ENCODE results near the gene HHEX. TPM values are rescaled to one million over a fixed set of nuclear protein-coding genes. Genes with fewer than 3 reads are reported as not detected.

The HHEX gene
- total RNA-seq, 6 experiments from 2014 or later = 2.4 to 5.0 (median 4.6) TPM

DNA sequence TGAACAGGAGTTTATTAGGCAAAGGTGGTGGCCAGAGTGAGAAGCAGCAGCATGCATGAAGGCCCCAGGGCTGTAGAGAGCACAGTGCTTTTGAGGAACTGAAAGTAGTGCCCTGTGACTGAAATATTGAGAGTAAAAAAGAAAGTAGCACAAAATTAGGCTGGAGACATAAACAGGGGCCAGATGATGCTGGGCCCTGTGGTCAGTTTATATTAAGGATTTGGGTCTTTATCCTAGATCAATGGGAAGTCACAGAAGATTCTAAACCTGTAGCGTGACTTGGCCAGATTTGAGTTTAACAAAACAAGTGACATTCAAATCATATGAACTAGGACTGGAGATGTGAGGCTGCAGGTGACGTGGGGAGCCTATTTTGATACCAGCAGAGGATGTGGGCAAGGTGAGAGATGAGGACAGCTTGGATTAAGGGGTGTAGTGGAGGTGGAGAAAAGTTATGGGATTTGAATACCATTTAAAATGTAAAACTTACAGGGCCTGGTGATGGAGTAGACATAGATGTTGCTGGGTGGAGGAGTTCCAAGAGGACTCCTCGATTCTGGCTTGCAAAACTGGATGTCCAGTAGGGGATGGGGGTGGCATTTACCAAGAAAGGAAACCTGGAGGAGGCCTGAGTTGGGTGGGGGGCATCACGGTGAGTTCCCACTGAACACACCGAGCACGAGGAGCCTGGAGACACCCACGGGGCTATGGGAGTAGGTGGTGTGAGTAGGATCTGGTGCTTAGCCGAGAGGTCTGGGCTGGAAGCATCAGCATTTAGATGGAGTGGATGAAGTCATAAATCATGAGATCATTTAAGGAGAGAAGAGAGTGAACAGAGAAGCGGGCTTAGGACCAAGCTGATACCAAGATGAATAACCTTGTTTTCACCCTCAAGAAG is 52.8 kb downstream of the HHEX start:
- Mint-ChIP-seq H3K36me3 (ENCODE audit: low read depth) (no peaks in the 10 kb centered on the region; the same call in 1 of the 2 replicates), H3K27me3 (ENCODE audit: insufficient read depth) (peaks cover 17% of the 10 kb centered on the region), H3K9me3 (no peaks in the 10 kb centered on the region), H3K27ac (no peak overlapping the region), H3K4me1 (ENCODE audit: low read depth) (peaks cover 9% of the 10 kb centered on the region), H3K4me3 (no peak overlapping the region)
- DNase-seq = no peak
- TF ChIP-seq, protein P1, sequence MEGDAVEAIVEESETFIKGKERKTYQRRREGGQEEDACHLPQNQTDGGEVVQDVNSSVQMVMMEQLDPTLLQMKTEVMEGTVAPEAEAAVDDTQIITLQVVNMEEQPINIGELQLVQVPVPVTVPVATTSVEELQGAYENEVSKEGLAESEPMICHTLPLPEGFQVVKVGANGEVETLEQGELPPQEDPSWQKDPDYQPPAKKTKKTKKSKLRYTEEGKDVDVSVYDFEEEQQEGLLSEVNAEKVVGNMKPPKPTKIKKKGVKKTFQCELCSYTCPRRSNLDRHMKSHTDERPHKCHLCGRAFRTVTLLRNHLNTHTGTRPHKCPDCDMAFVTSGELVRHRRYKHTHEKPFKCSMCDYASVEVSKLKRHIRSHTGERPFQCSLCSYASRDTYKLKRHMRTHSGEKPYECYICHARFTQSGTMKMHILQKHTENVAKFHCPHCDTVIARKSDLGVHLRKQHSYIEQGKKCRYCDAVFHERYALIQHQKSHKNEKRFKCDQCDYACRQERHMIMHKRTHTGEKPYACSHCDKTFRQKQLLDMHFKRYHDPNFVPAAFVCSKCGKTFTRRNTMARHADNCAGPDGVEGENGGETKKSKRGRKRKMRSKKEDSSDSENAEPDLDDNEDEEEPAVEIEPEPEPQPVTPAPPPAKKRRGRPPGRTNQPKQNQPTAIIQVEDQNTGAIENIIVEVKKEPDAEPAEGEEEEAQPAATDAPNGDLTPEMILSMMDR (IDR thresholded peaks at IDR 0.05) = no peak

Other genes starting within 250 kb of the HHEX start
- gene IDE, start 115.9 kb upstream of the HHEX start, total RNA-seq (2021; fragmentation: NEBNext Ultra II Directional; extraction: Animal tissue kit (Norgen Biotek cat#: 25700)) = 10 to 100 TPM; 35.4 to 46.5 (median 39.9) TPM
- gene KIF11, start 96.8 kb upstream of the HHEX start, total RNA-seq (2021; fragmentation: NEBNext Ultra II Directional; extraction: Animal tissue kit (Norgen Biotek cat#: 25700)) = 10 to 100 TPM; 16.8 to 40.3 (median 35.3) TPM
- 1 to 10 TPM; 5.7 to 8.6 (median 6.3) TPM for gene EXOC6, start 158.6 kb downstream of the HHEX start, total RNA-seq (2021; fragmentation: NEBNext Ultra II Directional; extraction: Animal tissue kit (Norgen Biotek cat#: 25700))

Measured in HFFc6 (cell line).